Activated naive CD8-positive, alpha-beta T cell treated with anti-CD3 and anti-CD28 coated beads for 36 hours (primary cell): ENCODE results near the gene OR10G2. TPM values are rescaled to one million over a fixed set of nuclear protein-coding genes. Genes with fewer than 3 reads are reported as not detected.

ENCODE experiments used
- DNase-seq: peaks from one replicate; pipeline ENCODE4 v3.0.0; 2021
- H3K27ac Mint-ChIP-seq: one replicate; pipeline ENCODE4 v1.8.0; 2022; ENCODE audit warnings: mild to moderate bottlenecking, moderate library complexity, mixed read lengths
- H3K27me3 Mint-ChIP-seq: one replicate; pipeline ENCODE4 v1.8.0; 2022; ENCODE audit warnings: mild to moderate bottlenecking, mixed read lengths
- H3K36me3 Mint-ChIP-seq: one replicate; pipeline ENCODE4 v1.8.0; 2021; ENCODE audit warnings: mild to moderate bottlenecking, mixed read lengths
- H3K4me1 Mint-ChIP-seq: one replicate; pipeline ENCODE4 v1.8.0; 2021; ENCODE audit warnings: mixed read lengths
- H3K4me3 Mint-ChIP-seq: one replicate; pipeline ENCODE4 v1.8.0; 2022; ENCODE audit warnings: mild to moderate bottlenecking, moderate library complexity, mixed read lengths
- H3K9me3 Mint-ChIP-seq: one replicate; pipeline ENCODE4 v1.8.0; 2022; ENCODE audit warnings: mixed read lengths
- total RNA-seq, 2 experiments: library from RNA; stranded (reverse); gene quantifications; one replicate each; pipeline ENCODE4 v1.2.3, GENCODE V29; 2021

Gene OR10G2, protein sequence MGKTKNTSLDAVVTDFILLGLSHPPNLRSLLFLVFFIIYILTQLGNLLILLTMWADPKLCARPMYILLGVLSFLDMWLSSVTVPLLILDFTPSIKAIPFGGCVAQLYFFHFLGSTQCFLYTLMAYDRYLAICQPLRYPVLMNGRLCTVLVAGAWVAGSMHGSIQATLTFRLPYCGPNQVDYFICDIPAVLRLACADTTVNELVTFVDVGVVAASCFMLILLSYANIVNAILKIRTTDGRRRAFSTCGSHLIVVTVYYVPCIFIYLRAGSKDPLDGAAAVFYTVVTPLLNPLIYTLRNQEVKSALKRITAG
- total RNA-seq, result not detected

DNA sequence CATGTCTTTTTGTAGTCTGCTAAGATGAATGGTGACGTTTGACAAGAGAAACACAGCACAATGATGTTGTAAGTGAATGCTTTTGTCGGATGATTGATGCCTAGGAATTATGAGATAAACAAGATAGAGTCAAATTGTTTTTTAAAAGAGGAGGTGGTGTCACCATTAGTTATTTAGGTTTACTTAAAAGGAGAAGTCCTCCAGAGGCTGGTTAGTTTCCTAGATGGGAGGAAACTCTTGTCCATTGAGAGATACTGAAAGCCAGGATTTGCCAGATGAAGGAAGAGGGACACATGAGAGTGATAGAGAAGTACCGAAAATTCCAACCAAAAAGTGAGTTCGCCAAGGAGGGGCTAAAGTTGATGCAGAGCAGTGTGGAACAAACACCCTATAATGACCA lies at the start of gene OR10G2:
Gene OR10G2, minus strand, starts transcription at position 101 of the 400 bp plus-strand sequence. Its CDS starts 98 bp downstream, at position 3.
- no peaks in the 10 kb centered on the region for H3K4me1 Mint-ChIP-seq
- no peaks in the 10 kb centered on the region for H3K9me3 Mint-ChIP-seq
- H3K27me3 Mint-ChIP-seq, result peaks cover 9% of the 10 kb centered on the region
- peaks cover 2% of the 10 kb centered on the region for H3K36me3 Mint-ChIP-seq
- H3K4me3 Mint-ChIP-seq, result no peak within 1 kb of the TSS
- no peak for DNase-seq
- no peak within 1 kb of the TSS for H3K27ac Mint-ChIP-seq

DNA sequence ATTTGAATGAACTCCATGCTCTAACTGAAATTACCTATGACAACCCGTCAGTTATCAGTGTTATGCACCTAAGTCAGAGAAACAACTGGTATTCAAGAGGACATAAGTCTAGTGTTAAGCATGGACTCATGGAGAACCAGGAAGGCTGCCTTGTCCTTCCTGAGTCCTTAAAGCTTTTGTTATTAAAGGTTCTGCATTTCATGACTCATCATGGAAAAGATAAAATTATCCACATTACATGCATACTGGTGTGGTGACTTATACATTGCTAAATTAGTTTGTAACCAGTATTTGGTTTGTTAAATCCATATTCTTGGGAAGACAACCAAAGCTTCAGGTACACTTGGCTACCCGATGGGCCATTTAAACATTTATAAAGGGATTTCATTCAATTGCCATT lies 45.3 kb upstream of the OR10G2 start:
- H3K4me3 Mint-ChIP-seq, result no peak overlapping the region
- H3K4me1 Mint-ChIP-seq, result no peaks in the 10 kb centered on the region
- DNase-seq, result no peak
- H3K9me3 Mint-ChIP-seq, result peaks cover 8% of the 10 kb centered on the region
- peaks cover 28% of the 10 kb centered on the region for H3K27me3 Mint-ChIP-seq
- H3K36me3 Mint-ChIP-seq, result no peaks in the 10 kb centered on the region
- no peak overlapping the region for H3K27ac Mint-ChIP-seq

DNA sequence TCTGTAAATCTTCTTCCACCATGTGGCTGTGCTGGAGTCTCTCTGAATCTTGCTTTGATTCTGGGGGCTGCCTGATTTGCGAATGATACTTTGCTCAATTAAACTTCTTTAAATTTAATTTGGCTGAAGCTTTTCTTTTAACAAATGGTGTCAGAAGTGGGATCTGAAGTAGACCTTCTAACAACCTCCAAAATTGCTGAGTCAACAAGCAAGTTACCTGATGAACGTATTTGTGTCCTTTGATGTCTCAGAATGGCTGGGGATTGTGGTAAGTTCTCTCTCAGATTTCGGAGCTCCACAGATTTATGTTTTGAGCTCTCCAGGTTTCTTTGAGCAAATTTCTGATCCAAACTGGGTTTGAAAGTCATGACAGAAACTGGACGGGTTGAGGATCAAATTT lies 40.8 kb upstream of the OR10G2 start:
- Mint-ChIP-seq H3K4me3 (no peak overlapping the region), H3K9me3 (peaks cover 11% of the 10 kb centered on the region), H3K4me1 (no peaks in the 10 kb centered on the region), H3K36me3 (no peaks in the 10 kb centered on the region), H3K27me3 (peaks cover 18% of the 10 kb centered on the region), H3K27ac (no peak overlapping the region)
- no peak for DNase-seq

DNA sequence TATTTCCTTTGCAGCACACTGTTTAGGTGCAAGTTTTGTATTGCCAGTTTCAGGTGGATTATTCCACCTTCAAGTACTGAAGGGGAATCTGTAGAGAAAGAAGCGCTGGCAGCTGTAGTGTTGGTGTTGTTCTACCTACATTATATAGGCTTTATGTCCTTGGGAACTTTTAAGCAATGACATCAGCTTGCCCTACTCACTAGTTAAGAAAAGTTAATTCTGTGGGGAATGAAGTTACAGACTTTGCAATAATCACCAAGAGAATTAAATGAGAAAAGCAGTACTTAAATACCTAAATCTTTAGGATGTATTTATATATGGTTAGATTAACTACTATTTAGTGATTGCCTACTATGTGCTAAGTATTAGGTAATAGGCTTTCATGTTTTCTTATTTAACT lies 39.0 kb upstream of the OR10G2 start, which contains the start of gene OR4E1:
Gene OR4E1, minus strand, starts transcription at position 101 of the 400 bp plus-strand sequence. CDS start 2,883 bp downstream, outside the sequence.
- H3K36me3 Mint-ChIP-seq, result no peaks in the 10 kb centered on the region
- H3K9me3 Mint-ChIP-seq, result peaks cover 11% of the 10 kb centered on the region
- no peak for DNase-seq
- no peak within 1 kb of the TSS for H3K4me3 Mint-ChIP-seq
- H3K27me3 Mint-ChIP-seq, result peaks cover 25% of the 10 kb centered on the region
- no peak within 1 kb of the TSS for H3K27ac Mint-ChIP-seq
- H3K4me1 Mint-ChIP-seq, result no peaks in the 10 kb centered on the region

DNA sequence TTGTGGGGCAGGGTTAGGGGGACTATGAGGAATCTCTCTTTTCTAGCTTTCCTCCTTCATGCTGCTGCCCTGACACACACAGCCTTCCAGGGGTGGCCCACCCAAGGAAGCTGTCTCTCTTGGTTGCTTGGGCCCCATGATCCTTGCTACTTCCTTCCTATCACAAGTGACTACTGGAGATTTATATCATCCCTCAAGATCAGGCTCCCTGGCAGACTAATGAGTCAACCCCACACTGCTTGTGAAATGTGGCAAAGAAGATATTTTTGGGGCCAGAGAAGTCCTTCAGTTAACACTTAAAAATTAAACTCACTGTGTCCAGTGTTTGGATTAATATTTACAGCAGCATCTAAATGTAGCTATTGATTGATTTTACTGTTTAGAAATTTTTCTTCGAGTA lies 37.4 kb upstream of the OR10G2 start:
- Mint-ChIP-seq H3K27me3 (peaks cover 22% of the 10 kb centered on the region), H3K4me3 (no peak overlapping the region), H3K27ac (no peak overlapping the region), H3K9me3 (peaks cover 11% of the 10 kb centered on the region), H3K4me1 (no peaks in the 10 kb centered on the region), H3K36me3 (no peaks in the 10 kb centered on the region)
- DNase-seq, result no peak

DNA sequence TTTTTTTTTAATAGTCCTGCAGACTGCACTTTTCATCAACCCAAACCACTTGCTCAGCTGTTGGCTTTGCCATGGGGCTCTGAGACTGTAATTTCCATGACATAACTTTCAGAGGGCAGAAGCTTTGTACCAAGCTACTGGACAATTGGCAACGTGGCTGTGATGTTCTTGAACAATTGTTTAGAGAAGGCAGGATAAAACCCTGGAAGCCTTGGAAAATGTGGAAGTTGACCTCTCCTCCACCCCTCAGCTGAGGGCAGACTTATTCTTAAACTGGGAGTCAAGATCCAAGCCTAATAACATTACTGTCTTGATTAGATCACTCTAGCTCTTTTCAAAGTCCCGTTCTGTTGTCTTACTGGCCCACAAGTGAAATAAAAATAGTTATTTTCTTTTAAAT lies 36.6 kb upstream of the OR10G2 start:
- no peaks in the 10 kb centered on the region for H3K4me1 Mint-ChIP-seq
- no peaks in the 10 kb centered on the region for H3K36me3 Mint-ChIP-seq
- peaks cover 11% of the 10 kb centered on the region for H3K9me3 Mint-ChIP-seq
- no peak for DNase-seq
- peaks cover 22% of the 10 kb centered on the region for H3K27me3 Mint-ChIP-seq
- H3K4me3 Mint-ChIP-seq, result no peak overlapping the region
- no peak overlapping the region for H3K27ac Mint-ChIP-seq

DNA sequence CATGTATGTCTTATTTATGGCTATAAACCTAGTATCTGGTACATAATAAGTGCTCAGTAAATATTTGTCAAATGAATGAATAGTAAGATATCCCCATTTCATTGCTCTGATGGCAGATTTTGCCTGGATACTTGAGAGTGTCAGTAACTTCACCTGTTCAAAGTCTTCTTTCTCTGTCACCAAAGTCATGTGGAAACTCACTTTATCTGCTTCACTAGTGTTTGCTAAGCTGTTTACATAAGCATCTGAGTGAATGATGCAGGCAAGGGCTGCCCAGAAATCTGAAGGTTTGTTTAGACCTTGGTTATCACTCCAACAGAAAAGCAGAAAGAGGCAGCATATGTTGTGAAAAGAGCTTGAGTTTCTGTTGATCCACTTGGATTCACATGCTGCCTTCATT lies 34.5 kb upstream of the OR10G2 start:
- Mint-ChIP-seq H3K36me3 (peaks cover 1% of the 10 kb centered on the region), H3K9me3 (peaks cover 1% of the 10 kb centered on the region), H3K27ac (no peak overlapping the region), H3K27me3 (peaks cover 25% of the 10 kb centered on the region), H3K4me3 (no peak overlapping the region), H3K4me1 (no peaks in the 10 kb centered on the region)
- no peak for DNase-seq

DNA sequence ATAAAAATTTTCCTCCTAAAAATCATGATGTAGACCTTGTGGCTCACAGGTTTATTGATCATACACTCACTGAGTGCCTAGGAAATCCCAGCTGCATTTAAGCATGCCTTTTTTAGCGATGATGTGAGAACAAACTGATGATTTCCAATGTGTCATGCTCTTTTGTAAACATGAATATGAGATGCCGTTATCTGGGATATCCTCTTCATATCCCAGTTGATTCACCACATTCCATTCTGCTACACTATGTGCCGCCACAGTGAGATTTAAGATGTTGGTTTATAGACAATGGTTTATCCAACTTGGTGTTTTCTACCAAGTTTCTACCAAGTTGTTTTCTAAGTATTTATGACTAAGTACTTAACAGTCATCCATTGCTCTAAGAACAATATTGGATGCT lies 33.6 kb upstream of the OR10G2 start:
- Mint-ChIP-seq H3K4me3 (no peak overlapping the region), H3K36me3 (peaks cover 3% of the 10 kb centered on the region), H3K9me3 (peaks cover 3% of the 10 kb centered on the region), H3K4me1 (no peaks in the 10 kb centered on the region), H3K27me3 (peaks cover 27% of the 10 kb centered on the region), H3K27ac (no peak overlapping the region)
- DNase-seq, result no peak

DNA sequence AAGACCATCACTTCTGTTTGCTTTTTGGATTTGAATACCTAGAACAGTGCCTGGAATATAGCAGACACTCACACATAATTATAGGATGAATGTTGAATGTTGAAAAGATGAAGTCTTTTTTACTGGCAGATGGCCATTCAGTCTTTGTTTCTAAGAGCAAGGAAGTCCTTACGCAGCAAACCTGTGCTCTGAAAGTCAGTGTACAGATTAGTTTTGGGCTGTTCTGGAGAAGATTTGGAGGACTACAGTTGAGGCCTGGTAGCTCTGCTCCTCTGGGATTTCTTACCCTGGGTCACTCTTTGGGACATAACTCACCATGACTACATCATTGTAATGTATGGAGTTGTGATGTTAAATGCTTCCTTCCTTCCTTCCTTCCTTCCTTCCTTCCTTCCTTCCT lies 22.2 kb upstream of the OR10G2 start:
- peaks cover 2% of the 10 kb centered on the region for H3K27me3 Mint-ChIP-seq
- no peaks in the 10 kb centered on the region for H3K36me3 Mint-ChIP-seq
- no peak overlapping the region for H3K27ac Mint-ChIP-seq
- H3K4me3 Mint-ChIP-seq, result no peak overlapping the region
- no peak for DNase-seq
- H3K9me3 Mint-ChIP-seq, result no peaks in the 10 kb centered on the region
- H3K4me1 Mint-ChIP-seq, result no peaks in the 10 kb centered on the region

DNA sequence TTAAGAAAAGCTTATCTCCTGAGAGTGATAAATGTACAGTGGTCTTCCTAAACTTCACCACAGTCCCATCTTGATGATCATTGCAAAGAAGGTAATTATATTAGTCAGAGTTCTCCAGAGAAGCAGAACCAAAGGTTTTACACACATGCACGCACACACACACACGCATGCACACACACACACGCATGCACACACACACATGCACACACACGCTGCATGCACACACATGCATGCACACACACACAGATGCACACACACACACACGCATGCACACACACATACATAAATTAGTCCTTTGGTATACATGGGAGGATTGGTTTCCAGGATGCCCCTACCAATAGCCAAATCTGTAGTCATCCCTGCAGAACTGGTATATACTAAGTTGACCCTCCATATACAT lies 19.5 kb upstream of the OR10G2 start:
- Mint-ChIP-seq H3K9me3 (no peaks in the 10 kb centered on the region), H3K27ac (no peak overlapping the region), H3K36me3 (no peaks in the 10 kb centered on the region), H3K27me3 (peaks cover 23% of the 10 kb centered on the region), H3K4me3 (no peak overlapping the region), H3K4me1 (no peaks in the 10 kb centered on the region)
- no peak for DNase-seq

DNA sequence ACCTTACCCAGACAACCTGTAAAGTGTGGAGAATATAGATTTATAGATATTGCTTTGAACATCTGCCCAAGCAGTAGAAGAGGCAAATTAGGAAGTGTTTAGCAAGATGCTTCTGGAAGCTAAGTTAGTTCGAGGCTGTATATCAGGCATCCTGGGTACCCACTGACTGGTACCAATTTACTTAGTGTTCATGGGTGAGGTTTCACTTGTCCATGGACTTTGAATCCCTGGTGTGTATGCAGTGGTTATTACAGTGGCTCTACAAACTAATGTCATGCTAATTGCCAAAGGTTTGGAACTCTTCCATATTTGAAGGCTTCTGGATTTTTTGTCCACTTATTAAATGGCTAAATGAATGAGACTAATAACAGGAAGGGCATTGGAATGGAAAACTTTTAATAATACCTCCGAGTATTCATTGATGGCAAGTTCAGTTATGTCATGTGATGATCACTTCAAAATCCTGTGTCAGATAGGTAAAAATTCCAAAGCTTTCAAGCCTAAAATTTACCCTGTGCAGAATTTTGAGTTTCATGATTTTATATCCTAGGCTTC lies 18.7 kb upstream of the OR10G2 start, which contains the start of gene OR4E2:
Gene OR4E2, plus strand, starts transcription at position 505 of the 555 bp plus-strand sequence. CDS start 11,248 bp downstream, outside the sequence.
- Mint-ChIP-seq H3K9me3 (no peaks in the 10 kb centered on the region), H3K4me1 (no peaks in the 10 kb centered on the region), H3K27me3 (peaks cover 24% of the 10 kb centered on the region), H3K4me3 (no peak within 1 kb of the TSS), H3K27ac (no peak within 1 kb of the TSS), H3K36me3 (no peaks in the 10 kb centered on the region)
- DNase-seq, result no peak

DNA sequence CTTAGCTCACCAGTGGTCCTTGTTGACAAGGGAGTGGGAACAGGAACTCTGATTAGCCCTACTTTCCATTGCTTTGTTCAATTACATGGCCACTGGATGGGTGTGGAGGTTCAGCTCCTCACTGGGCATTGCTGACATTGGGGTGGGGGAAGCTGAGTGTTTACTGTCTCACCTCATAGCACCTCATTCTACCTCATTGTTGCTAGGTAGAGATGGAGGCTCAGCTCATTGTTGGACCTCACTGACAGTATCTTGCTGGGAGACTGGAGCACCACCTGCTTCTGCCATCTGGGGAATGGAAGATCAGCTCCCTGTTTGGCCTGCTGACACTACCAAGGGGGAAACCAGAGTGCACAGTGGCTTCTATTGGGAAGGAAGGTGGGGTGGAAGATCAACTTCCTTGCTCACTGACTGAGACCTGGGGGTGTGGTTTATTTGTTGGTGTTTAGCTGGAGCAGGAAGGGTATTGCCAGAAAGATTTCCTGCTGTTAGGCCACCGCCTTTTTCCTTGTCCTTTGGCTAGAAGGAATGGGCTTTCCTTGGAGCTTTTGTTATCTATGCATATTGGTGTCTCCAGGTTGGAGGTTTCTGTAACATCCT lies 17.6 kb upstream of the OR10G2 start:
- H3K4me1 Mint-ChIP-seq, result no peaks in the 10 kb centered on the region
- no peak overlapping the region for H3K4me3 Mint-ChIP-seq
- no peaks in the 10 kb centered on the region for H3K9me3 Mint-ChIP-seq
- no peaks in the 10 kb centered on the region for H3K36me3 Mint-ChIP-seq
- peaks cover 27% of the 10 kb centered on the region for H3K27me3 Mint-ChIP-seq
- DNase-seq, result no peak
- H3K27ac Mint-ChIP-seq, result no peak overlapping the region

DNA sequence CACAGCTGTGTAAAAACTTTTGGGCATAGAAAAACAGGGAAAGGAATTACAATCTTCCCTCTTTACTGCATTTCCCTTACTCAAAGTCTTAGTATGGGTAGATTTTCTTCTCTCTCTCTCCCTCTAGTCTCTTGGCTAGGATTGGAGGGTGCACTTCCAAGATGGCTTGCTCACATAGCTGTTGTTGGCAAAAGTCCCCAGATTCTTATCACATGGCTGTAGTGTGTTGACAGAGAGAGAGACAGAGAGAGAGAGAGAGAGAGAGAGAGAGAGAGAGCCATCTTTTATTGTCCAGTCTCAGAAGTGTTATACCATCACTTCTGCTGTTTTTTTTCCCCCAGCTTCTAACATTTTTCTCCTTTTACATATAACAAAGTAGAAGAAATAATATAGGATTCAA lies 12.6 kb upstream of the OR10G2 start:
- Mint-ChIP-seq H3K9me3 (no peaks in the 10 kb centered on the region), H3K27ac (no peak overlapping the region), H3K4me1 (no peaks in the 10 kb centered on the region), H3K27me3 (peaks cover 27% of the 10 kb centered on the region), H3K4me3 (no peak overlapping the region), H3K36me3 (no peaks in the 10 kb centered on the region)
- DNase-seq, result no peak

DNA sequence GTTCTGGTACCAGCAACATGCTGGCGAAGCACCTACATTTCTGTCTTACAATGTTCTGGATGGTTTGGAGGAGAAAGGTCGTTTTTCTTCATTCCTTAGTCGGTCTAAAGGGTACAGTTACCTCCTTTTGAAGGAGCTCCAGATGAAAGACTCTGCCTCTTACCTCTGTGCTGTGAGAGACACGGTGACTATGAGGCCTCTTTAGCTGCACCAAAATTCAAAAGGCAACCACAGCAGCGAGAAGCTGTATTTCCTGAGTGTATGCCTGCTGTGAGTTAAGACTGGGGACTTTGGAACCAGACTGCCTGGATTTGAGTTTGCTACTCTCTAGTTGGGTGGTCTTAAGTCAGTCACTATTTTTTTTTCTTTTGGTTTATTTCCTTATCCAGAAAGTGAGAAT lies 8.7 kb upstream of the OR10G2 start:
- H3K36me3 Mint-ChIP-seq, result no peaks in the 10 kb centered on the region
- H3K27ac Mint-ChIP-seq, result peak overlapping the region; percentile 71
- H3K9me3 Mint-ChIP-seq, result no peaks in the 10 kb centered on the region
- peak overlapping the region; percentile 74 for H3K4me3 Mint-ChIP-seq
- peaks cover 4% of the 10 kb centered on the region for H3K4me1 Mint-ChIP-seq
- no peak for DNase-seq
- H3K27me3 Mint-ChIP-seq, result peaks cover 3% of the 10 kb centered on the region

DNA sequence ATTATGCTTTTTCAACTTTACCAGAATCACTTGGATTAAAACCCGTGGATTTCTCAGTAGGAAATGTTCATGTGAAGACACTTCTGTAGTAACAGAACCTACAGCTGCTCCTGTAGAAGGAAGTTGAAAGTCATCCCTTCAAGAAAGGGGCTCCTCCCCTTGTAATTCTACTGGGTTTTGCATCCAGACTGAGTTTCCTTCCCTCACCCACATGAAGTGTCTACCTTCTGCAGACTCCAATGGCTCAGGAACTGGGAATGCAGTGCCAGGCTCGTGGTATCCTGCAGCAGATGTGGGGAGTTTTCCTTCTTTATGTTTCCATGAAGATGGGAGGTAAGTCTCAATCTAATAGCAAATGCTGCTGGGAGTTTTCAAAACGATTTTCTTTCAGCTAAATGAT lies 7.9 kb upstream of the OR10G2 start:
- H3K36me3 Mint-ChIP-seq, result no peaks in the 10 kb centered on the region
- no peaks in the 10 kb centered on the region for H3K9me3 Mint-ChIP-seq
- peak overlapping the region; percentile 71 for H3K27ac Mint-ChIP-seq

More for the DNA sequence above, 7.9 kb upstream of the OR10G2 start:
- no peaks in the 10 kb centered on the region for H3K27me3 Mint-ChIP-seq
- peaks cover 4% of the 10 kb centered on the region for H3K4me1 Mint-ChIP-seq
- H3K4me3 Mint-ChIP-seq, result peak overlapping the region; percentile 74
- no peak for DNase-seq
